ENCODE measurements around the gene PCDHB2. TPM values are rescaled to one million over a fixed set of nuclear protein-coding genes. Genes with fewer than 3 reads are reported as not detected.

The PCDHB2 gene
- 0.66 and 0.72 TPM in 2 replicates for total RNA-seq

DNA sequence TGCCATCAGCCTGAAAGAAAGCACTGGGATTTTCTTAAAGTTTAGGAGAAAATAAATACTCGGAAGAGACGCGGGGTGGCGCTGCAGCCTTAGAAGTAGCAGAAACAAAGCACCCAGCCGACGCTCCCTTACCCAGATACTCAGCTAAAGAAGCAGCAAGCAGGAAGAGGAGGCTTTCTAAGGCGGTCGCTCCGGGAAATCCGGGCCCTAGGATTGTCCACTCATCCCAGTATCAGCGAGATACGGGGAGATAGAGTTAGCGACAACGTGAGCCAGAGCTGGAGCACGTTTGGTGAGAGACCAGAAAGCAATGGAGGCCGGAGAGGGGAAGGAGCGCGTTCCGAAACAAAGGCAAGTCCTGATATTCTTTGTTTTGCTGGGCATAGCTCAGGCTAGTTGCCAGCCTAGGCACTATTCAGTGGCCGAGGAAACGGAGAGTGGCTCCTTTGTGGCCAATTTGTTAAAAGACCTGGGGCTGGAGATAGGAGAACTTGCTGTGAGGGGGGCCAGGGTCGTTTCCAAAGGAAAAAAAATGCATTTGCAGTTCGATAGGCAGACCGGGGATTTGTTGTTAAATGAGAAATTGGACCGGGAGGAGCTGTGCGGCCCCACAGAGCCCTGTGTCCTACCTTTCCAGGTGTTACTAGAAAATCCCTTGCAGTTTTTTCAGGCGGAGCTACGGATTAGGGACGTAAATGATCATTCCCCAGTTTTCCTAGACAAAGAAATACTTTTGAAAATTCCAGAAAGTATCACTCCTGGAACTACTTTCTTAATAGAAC is at the start of gene PCDHB2:
Gene PCDHB2 (plus strand): TSS at position 135 of the 782 bp plus-strand sequence. CDS start 176 bp downstream, at position 311.

DNA sequence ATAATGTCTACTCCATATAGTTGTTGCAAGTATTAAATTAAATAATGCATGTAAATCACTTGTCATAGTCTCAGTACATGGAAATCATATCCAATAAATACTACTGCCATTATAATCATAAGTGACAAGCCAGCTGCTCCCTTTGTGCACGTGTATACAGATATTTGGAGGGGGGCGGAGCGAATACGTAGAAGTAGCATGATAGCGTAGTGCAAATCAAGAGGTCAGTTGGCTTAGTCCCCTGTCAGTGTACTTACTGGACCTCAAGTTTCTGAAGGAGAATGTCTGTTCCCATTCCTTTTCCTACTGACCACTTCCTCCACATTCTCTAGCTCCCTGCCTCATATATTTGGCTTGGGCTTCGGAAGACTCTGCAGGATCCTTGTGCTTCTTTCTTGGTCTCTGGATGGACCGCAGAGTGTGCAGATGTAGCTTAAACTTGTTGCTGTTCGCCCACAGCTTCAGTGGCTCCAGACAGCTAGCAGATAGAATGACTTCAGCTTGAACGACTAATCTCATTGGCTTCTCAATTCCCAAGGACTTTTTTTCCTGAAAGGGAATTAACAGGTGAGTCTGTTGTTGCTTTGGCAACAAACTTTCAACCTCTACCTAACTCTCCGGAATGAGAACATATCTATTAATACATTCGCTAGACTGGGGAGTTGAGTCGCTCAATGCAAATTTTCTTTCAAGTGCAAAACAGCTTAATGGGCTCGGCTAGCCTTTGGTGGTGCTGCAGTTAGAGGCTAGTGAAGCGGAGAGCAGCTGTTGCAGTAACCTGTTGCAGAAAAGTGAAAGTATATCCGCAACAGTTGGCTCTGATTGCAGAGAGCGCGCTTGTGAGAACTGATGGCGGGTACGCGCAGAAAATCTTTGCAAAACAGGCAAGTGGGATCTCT is 43.5 kb upstream of the PCDHB2 start, which contains the start of gene PCDHB1:
Gene PCDHB1 (plus strand): TSS at position 753 of the 899 bp plus-strand sequence. CDS start 97 bp downstream, at position 850.

DNA sequence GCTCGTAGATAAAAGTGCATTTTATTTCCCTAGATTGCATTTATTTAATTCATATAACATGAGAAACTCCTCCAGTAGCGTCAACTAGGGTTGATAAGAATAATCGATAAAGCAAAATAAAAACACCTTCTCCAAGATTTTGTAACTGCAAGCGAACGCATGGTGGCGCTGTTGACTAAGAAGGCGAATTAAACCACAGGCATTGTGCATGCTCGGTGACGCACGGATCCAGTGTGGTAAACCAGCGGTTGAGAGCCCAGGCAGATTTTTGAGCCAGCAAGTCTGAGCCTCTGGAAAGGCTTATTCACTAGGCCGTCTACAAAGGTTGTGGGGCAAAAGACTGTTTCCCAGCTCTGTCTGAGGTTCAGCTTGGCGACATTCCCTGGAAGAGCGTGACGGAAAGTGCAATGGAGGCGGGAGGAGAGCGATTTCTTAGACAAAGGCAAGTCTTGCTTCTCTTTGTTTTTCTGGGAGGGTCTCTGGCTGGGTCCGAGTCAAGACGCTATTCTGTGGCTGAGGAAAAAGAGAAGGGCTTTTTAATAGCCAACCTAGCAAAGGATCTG is 5.9 kb downstream of the PCDHB2 start, which contains the start of gene PCDHB3:
Gene PCDHB3 (plus strand): TSS at position 231 of the 563 bp plus-strand sequence. CDS start 177 bp downstream, at position 408.

DNA sequence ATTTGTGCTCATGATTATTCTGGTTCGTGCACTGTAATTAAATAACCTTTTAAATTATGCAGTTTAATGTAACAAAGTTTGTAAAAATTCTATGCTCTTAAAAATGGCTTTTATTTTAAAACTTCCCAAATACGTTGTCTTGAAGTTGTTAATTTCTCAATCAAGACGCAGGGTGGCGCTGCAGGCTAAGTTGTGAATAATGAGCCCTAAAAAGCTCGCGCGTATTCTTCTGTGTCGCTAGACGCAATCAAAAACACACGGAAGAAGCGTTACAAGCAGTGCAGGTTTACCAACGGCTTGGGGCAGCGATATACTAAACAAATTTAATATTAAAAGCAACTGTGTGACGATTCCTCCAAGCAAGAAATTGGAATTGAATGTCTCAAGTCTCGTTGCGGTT is 27.1 kb downstream of the PCDHB2 start, which contains the start of gene PCDHB4:
Gene PCDHB4 (plus strand): TSS at position 256 of the 400 bp plus-strand sequence. CDS start 181 bp downstream, outside the sequence.

DNA sequence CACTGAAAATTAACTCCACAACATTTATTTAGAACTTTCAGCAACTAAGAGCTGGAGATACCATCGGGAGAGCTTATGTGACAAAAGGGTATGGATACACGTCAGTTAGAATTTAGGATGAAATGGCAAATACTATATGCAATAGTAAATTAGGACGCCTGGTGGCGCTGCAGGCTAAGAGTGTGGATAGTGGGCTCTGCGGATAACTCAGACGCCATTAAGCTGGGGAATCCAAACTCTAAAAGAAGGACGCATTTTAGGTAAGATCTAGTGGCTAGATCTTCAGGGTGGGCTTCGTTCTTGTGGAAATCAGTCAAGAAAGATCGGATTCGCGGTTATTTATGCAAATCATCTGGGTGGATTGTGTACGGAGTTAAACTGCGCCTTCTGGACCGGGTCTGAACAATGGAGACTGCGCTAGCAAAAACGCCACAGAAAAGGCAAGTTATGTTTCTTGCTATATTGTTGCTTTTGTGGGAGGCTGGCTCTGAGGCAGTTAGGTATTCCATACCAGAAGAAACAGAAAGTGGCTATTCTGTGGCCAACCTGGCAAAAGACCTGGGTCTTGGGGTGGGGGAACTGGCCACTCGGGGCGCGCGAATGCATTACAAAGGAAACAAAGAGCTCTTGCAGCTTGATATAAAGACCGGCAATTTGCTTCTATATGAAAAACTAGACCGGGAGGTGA is 40.8 kb downstream of the PCDHB2 start, which contains the start of gene PCDHB5:
Gene PCDHB5 (plus strand): TSS at position 177 of the 688 bp plus-strand sequence. CDS start 229 bp downstream, at position 406.

Other genes with a start within 250 kb of the PCDHB2 start
- under 0.01 and 0.07 TPM in 2 replicates for gene PCDHA9, start 246.2 kb upstream of the PCDHB2 start, total RNA-seq
- gene PCDHA10, start 238.7 kb upstream of the PCDHB2 start, total RNA-seq: 0.07 and 0.27 TPM in 2 replicates
- gene PCDHA11, start 225.7 kb upstream of the PCDHB2 start, total RNA-seq: under 0.01 TPM in 1 of 2 replicates, not detected in the other
- under 0.01 TPM in 1 of 2 replicates, not detected in the other for gene PCDHA12, start 219.3 kb upstream of the PCDHB2 start, total RNA-seq
- not detected in 2 replicates for gene PCDHA13, start 212.5 kb upstream of the PCDHB2 start, total RNA-seq
- under 0.01 TPM in 1 of 2 replicates, not detected in the other for gene PCDHAC1, start 168.3 kb upstream of the PCDHB2 start, total RNA-seq
- 1.8 and 3.3 TPM in 2 replicates for gene PCDHAC2, start 128.1 kb upstream of the PCDHB2 start, total RNA-seq
- not detected in 2 replicates for gene PCDHB1, start 43.2 kb upstream of the PCDHB2 start, total RNA-seq
- 0.14 and 0.27 TPM in 2 replicates for gene PCDHB3, start 5.9 kb downstream of the PCDHB2 start, total RNA-seq
- gene PCDHB4, start 27.2 kb downstream of the PCDHB2 start, total RNA-seq: 0.07 and 0.13 TPM in 2 replicates
- gene PCDHB5, start 40.6 kb downstream of the PCDHB2 start, total RNA-seq: 0.40 and 0.43 TPM in 2 replicates
- gene PCDHB6, start 55.4 kb downstream of the PCDHB2 start, total RNA-seq: 0.07 TPM in 1 of 2 replicates, not detected in the other
- 0.22 and 0.40 TPM in 2 replicates for gene PCDHB7, start 78.0 kb downstream of the PCDHB2 start, total RNA-seq
- 0.07 and 0.13 TPM in 2 replicates for gene PCDHB8, start 83.2 kb downstream of the PCDHB2 start, total RNA-seq
- gene PCDHB16, start 87.8 kb downstream of the PCDHB2 start, total RNA-seq: 0.07 and 0.13 TPM in 2 replicates
- gene PCDHB9, start 92.5 kb downstream of the PCDHB2 start, total RNA-seq: 0.13 and 0.14 TPM in 2 replicates
- 0.22 and 0.66 TPM in 2 replicates for gene PCDHB10, start 97.7 kb downstream of the PCDHB2 start, total RNA-seq
- 0.07 and 0.27 TPM in 2 replicates for gene PCDHB11, start 105.0 kb downstream of the PCDHB2 start, total RNA-seq
- gene PCDHB12, start 114.1 kb downstream of the PCDHB2 start, total RNA-seq: 0.07 and 0.27 TPM in 2 replicates
- gene PCDHB13, start 119.3 kb downstream of the PCDHB2 start, total RNA-seq: 0.22 and 0.66 TPM in 2 replicates
- gene PCDHB14, start 128.7 kb downstream of the PCDHB2 start, total RNA-seq: 0.14 and 0.53 TPM in 2 replicates
- gene PCDHB15, start 150.8 kb downstream of the PCDHB2 start, total RNA-seq: 0.14 and 0.66 TPM in 2 replicates
- 0.27 and 0.50 TPM in 2 replicates for gene SLC25A2, start 209.4 kb downstream of the PCDHB2 start, total RNA-seq
- 62.1 and 70.6 TPM in 2 replicates for gene TAF7, start 226.2 kb downstream of the PCDHB2 start, total RNA-seq
- 0.22 and 0.40 TPM in 2 replicates for gene PCDHGA1, start 235.9 kb downstream of the PCDHB2 start, total RNA-seq
- gene PCDHGA2, start 244.1 kb downstream of the PCDHB2 start, total RNA-seq: 1.1 and 1.2 TPM in 2 replicates
- 0.65 and 0.93 TPM in 2 replicates for gene PCDHGA3, start 249.2 kb downstream of the PCDHB2 start, total RNA-seq